ENCODE results near the gene CIRBP.

The CIRBP gene

GRCh38 chr19:1288833-1289685 is 19.9 kb downstream of the CIRBP start:
- no peak for DNase-seq (ENCODE audit: insufficient read length, low spot score)
- FAIRE-seq: no peak

- FAIRE-seq: no peak
Measured at GRCh38 chr19:1289686-1290025, 20.5 kb downstream of the CIRBP start.

GRCh38 chr19:1290196-1290702 is 21.1 kb downstream of the CIRBP start:
- no peak for DNase-seq (ENCODE audit: insufficient read length, low spot score)
- FAIRE-seq: no peak

More at GRCh38 chr19:1289686-1290025, 20.5 kb downstream of the CIRBP start:
- DNase-seq (ENCODE audit: insufficient read length, low spot score): no peak

GRCh38 chr19:1290703-1291651 is 21.8 kb downstream of the CIRBP start:
- FAIRE-seq (no peak), DNase-seq (ENCODE audit: insufficient read length, low spot score) (no peak)

GRCh38 chr19:1291761-1292418 is 22.8 kb downstream of the CIRBP start:
- DNase-seq (ENCODE audit: insufficient read length, low spot score): peak; percentile 76
- peak; percentile 72 for FAIRE-seq

GRCh38 chr19:1292419-1293151 is 23.5 kb downstream of the CIRBP start:
- DNase-seq (ENCODE audit: insufficient read length, low spot score): no peak
- no peak for FAIRE-seq

GRCh38 chr19:1293782-1294604 is 24.9 kb downstream of the CIRBP start:
- DNase-seq (ENCODE audit: insufficient read length, low spot score) (no peak), FAIRE-seq (no peak)

GRCh38 chr19:1294688-1295087 is 25.6 kb downstream of the CIRBP start:
- FAIRE-seq (no peak), DNase-seq (ENCODE audit: insufficient read length, low spot score) (no peak)

- FAIRE-seq (no peak), DNase-seq (ENCODE audit: insufficient read length, low spot score) (peak; percentile 76)
Measured at GRCh38 chr19:1295169-1296012, 26.3 kb downstream of the CIRBP start.

GRCh38 chr19:1296078-1296477 is 26.9 kb downstream of the CIRBP start:
- FAIRE-seq: no peak

GRCh38 chr19:1296575-1297271 is 27.6 kb downstream of the CIRBP start:
- no peak for DNase-seq (ENCODE audit: insufficient read length, low spot score)
- no peak for FAIRE-seq

More at GRCh38 chr19:1296078-1296477, 26.9 kb downstream of the CIRBP start:
- DNase-seq (ENCODE audit: insufficient read length, low spot score): no peak

GRCh38 chr19:1298235-1298634 is 29.1 kb downstream of the CIRBP start:
- no peak for DNase-seq (ENCODE audit: insufficient read length, low spot score)
- no peak for FAIRE-seq

GRCh38 chr19:1299801-1300200 is 30.7 kb downstream of the CIRBP start:
- no peak for FAIRE-seq

GRCh38 chr19:1300744-1301490 is 31.8 kb downstream of the CIRBP start:
- DNase-seq (ENCODE audit: insufficient read length, low spot score): no peak
- FAIRE-seq: no peak

More at GRCh38 chr19:1299801-1300200, 30.7 kb downstream of the CIRBP start:
- no peak for DNase-seq (ENCODE audit: insufficient read length, low spot score)

- FAIRE-seq (no peak), DNase-seq (ENCODE audit: insufficient read length, low spot score) (no peak)
Measured at GRCh38 chr19:1302533-1303239, 33.6 kb downstream of the CIRBP start.

GRCh38 chr19:1304197-1304924 is 35.2 kb downstream of the CIRBP start:
- DNase-seq (ENCODE audit: insufficient read length, low spot score) (no peak), FAIRE-seq (no peak)
